K562 (cell line): ENCODE results near the gene LAMA3. TPM values are rescaled to one million over a fixed set of nuclear protein-coding genes. Genes with fewer than 3 reads are reported as not detected.

Experiments
- ATF6 ChIP-seq: sonication (generic); formaldehyde crosslinking; IDR thresholded peaks from 2 replicates; pipeline ENCODE4 v1.4.0; 2020; ENCODE audit warnings: mild to moderate bottlenecking, missing genetic modification reagents
- PCBP1 ChIP-seq: fragments of 200-400 bp; formaldehyde crosslinking; IDR thresholded peaks from 2 replicates; pipeline ENCODE4 v1.6.1; 2018; ENCODE audit warnings: mild to moderate bottlenecking, low read depth, low read length; ENCODE audit not compliant: poor library complexity, severe bottlenecking
- ZNF407 ChIP-seq: fragments of 450-650 bp; IDR thresholded peaks from 2 replicates; pipeline ENCODE4 v1.6.1; 2016; ENCODE audit warnings: low read depth
- polyA plus RNA-seq, 8 experiments: library from polyadenylated mRNA; depleted of rRNA in 4 of 8; stranded (reverse) in 5 of 8; unstranded in 3 of 8; fragments of >200 nt; fragmentation: Nextera tagmentation in 2 of 8; fragmentation: Illumina TruSeq in 1 of 8; extraction: Ambion mirVana in 2 of 8; extraction: Trizol in 1 of 8; gene quantifications; 2 replicates each; pipeline versions ENCODE4 v1.2.1 to v1.2.3, GENCODE V29; 2011 to 2014; ENCODE audit warnings: inconsistent platforms in 1 of 8, missing spikeins in 1 of 8
- total RNA-seq, 7 experiments: library from RNA; depleted of rRNA in 6 of 7; stranded (reverse); fragments of >200 nt in 6 of 7; fragmentation: Illumina TruSeq in 2 of 7; extraction: Trizol in 2 of 7; gene quantifications; 2 replicates each; pipeline versions ENCODE4 v1.2.1 to v1.2.3, GENCODE V29; 2011 to 2021; ENCODE audit warnings: low replicate concordance in 1 of 7

LAMA3 gene
- total and polyA plus RNA-seq, 9 of the 15 experiments (the other 6 are each of a cell fraction or from before 2014, with no cell fraction given), result 0.07 TPM; not detected in 8

DNA sequence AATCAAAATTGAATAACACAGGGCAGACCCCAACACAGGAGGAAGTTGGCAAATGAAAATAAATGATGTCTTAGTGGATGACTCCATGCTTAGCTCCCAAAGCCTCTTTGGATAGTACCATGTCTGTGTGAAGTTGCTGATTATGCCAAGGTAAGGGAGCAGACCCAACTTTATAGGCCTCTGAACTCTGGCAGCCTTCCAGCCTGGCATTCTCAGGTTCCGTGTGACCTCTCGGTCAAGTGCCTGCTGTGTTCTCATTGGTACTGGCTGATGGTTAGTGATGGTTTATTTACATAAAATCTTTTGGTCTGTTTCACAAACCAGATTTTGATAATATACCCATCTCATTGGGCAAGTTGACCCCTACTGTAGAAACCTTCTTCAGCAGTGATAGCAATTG is 213.1 kb downstream of the LAMA3 start (continued):
- no peak for TF ChIP-seq ATF6 (CRISPR knock-in tag)
- TF ChIP-seq ZNF407, result no peak
- TF ChIP-seq PCBP1, result no peak
